ENCODE data around the gene COG3. TPM values are rescaled to one million over a fixed set of nuclear protein-coding genes. Genes with fewer than 3 reads are reported as not detected.
A peak's percentile ranks its signal among the peaks of the same experiment; 100 is the strongest.
"Not testable (repeated sequence)": the region's sequence is repeated elsewhere in the genome, so short reads cannot be mapped to it uniquely, and the experiment has no call there.

The COG3 gene
- total RNA-seq, 4 donors from 2014 or later: 31.9 to 41.9 (median 33.4) TPM

- 64 to 100% methylated on average over 1 of the region's 1 CpG for WGBS, 2 donors
- intact Hi-C loops (cut with DNase I; ENCODE audit: low total_unique reads): no loop called here
- TF ChIP-seq POLR2A (IDR thresholded peaks at IDR 0.05): no peak
- TF ChIP-seq CTCF (IDR thresholded peaks at IDR 0.05): no peak
- DNase-seq (ENCODE audit: low spot score in 2 of 2): peak in 1 of 2 donors; percentile 28
- no peak overlapping the region for H3K4me3 ChIP-seq (ENCODE audit: low read depth, poor library complexity, severe bottlenecking)
These were observed 44.8 kb upstream of the COG3 start for GRCh38 chr13:45419945-45420344.

GRCh38 chr13:45422731-45423292 is 41.9 kb upstream of the COG3 start:
- DNase-seq (ENCODE audit: low spot score in 2 of 2): peak in 1 of 2 donors; percentile 58
- TF ChIP-seq CTCF (IDR thresholded peaks at IDR 0.05) (no peak), POLR2A (IDR thresholded peaks at IDR 0.05) (no peak)
- 74 to 75% methylated on average over 3 of the region's 3 CpGs for WGBS, 2 donors
- intact Hi-C loops (cut with DNase I; ENCODE audit: low total_unique reads): no loop called here
- no peak overlapping the region for H3K4me3 ChIP-seq (ENCODE audit: low read depth, poor library complexity, severe bottlenecking)

- intact Hi-C loops (cut with DNase I; ENCODE audit: low total_unique reads); H3K4me3 ChIP-seq (ENCODE audit: low read depth, poor library complexity, severe bottlenecking): not testable (repeated sequence)
- 82 to 88% methylated on average over 16 of the region's 16 CpGs for WGBS, 2 donors
- DNase-seq (ENCODE audit: low spot score in 2 of 2): peak in 1 of 2 donors; percentile 68
These were observed 38.5 kb upstream of the COG3 start for GRCh38 chr13:45426056-45426841.

- DNase-seq (ENCODE audit: low spot score in 2 of 2): peak in 1 of 2 donors; percentile 14
- TF ChIP-seq POLR2A (IDR thresholded peaks at IDR 0.05) (no peak), CTCF (IDR thresholded peaks at IDR 0.05) (no peak)
- 88% methylated on average over 6 of the region's 6 CpGs for WGBS, 2 donors
- H3K4me3 ChIP-seq (ENCODE audit: low read depth, poor library complexity, severe bottlenecking): no peak overlapping the region
- intact Hi-C loops (cut with DNase I; ENCODE audit: low total_unique reads): no loop called here
These were observed 31.9 kb upstream of the COG3 start for GRCh38 chr13:45432737-45433380.

GRCh38 chr13:45433381-45433790 is 31.4 kb upstream of the COG3 start:
- peak in 1 of 2 donors; percentile 21 for DNase-seq (ENCODE audit: low spot score in 2 of 2)
- TF ChIP-seq CTCF (IDR thresholded peaks at IDR 0.05): no peak
- no peak for TF ChIP-seq POLR2A (IDR thresholded peaks at IDR 0.05)
- H3K4me3 ChIP-seq (ENCODE audit: low read depth, poor library complexity, severe bottlenecking): no peak overlapping the region
- intact Hi-C loops (cut with DNase I; ENCODE audit: low total_unique reads): no loop called here
- 77 to 79% methylated on average over 5 of the region's 5 CpGs for WGBS, 2 donors

All from lower leg skin (tissue), 4 donors.